Suppressor macrophage (primary cell): ENCODE results near the gene SCYGR1.
A peak's percentile ranks its signal among the peaks of the same experiment; 100 is the strongest.
"Not testable (repeated sequence)": the region's sequence is repeated elsewhere in the genome, so short reads cannot be mapped to it uniquely, and the experiment has no call there.

Experiments used
- DNase-seq, 4 experiments: peaks; one replicate each; pipeline ENCODE4 v3.0.0-alpha.2; 2020 to 2022

SCYGR1 gene

GRCh38 chr2:227402959-227403358 lies 15.2 kb upstream of the SCYGR1 start:
- no peak for DNase-seq

GRCh38 chr2:227402321-227402720 lies 14.6 kb upstream of the SCYGR1 start:
- no peak for DNase-seq

DNA sequence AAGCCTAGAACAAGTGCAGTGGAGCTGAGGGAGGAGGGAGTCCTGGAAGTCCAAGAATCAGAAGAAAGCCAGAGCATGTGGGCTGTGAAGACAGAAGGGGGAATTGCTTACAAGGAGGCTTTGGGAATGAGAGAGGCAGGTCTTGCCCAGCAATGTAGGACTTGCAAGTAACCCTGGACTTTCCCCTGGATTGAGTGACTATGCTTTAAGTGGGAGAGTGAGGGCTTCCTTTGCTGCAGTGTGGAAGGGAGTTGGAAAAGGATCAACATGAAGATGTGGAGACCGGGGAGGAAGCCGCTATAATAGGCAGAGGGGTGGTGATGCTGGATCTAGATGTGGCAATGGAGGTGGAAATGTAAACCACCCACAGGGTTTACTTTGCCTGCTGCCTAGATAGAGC lies 13.8 kb upstream of the SCYGR1 start:
- no peak for DNase-seq

GRCh38 chr2:227398684-227399670 lies 11.2 kb upstream of the SCYGR1 start:
- no peak for DNase-seq

DNA sequence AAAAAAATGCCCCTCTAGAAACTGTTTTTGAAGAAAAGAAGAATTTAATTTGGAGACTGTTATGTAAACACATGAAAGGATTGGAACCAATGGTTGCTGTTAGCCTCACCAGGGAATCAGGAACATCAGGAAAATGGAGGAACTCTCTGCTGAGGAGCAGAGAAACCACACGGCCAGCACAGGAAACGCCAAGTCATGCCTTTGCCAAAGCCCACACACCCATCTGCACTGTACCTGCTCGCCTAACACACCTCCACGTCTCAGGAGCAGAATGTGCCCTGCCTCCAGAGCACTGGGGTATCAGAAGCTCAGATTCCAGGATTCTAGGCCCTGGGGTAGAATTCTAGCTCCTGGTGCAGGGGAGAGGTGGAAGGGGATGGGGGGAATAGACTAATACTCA lies 9.8 kb upstream of the SCYGR1 start:
- peak in 3 of 4 experiments; percentile 26 to 38 (median 30) for DNase-seq

- DNase-seq: no peak
Measured at GRCh38 chr2:227395556-227395955, 7.8 kb upstream of the SCYGR1 start.

- DNase-seq: no peak
Measured at GRCh38 chr2:227394401-227394800, 6.7 kb upstream of the SCYGR1 start.

- DNase-seq: no peak
Measured at GRCh38 chr2:227390468-227391256, 2.9 kb upstream of the SCYGR1 start.

DNA sequence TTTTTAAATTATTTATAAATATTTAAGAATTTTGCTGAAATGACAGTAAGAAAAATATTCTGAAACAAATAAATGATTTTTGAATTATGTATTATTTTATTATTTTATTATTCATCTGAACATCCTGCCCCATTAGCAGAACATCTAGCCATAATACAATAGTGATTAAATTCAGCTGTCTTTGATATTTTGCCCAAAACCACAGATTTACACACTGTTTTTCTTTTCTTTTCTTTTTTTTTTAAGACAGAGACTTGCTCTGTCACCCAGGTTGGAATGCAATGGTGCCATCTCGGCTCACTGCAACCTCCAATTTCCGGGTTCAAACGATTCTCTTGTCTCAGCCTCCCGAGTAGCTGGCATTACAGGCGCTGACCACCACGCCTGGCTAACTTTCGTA lies 1.9 kb upstream of the SCYGR1 start:
- no peak for DNase-seq

DNA sequence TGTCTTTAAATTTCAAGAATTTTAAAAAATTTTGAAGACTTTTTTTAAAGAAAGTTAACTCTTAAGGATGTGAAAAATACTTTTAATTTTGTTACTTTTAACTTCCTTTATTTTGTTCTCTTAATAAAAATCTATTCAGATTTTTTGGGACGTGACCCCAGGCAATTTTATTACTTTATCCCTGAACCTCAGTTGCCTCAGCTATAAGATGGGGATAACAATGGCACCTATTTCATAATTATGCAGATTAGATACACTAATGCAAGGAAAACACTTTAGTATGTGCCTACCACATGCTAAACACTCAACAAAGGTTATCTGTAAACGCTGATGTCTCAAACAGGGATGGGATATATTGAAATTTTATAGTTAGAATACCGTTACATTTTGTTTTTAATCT lies 1.5 kb upstream of the SCYGR1 start:
- DNase-seq: no peak

GRCh38 chr2:227388537-227389011 lies 825 bp upstream of the SCYGR1 start:
- peak in 1 of 4 experiments; percentile 39 for DNase-seq

DNA sequence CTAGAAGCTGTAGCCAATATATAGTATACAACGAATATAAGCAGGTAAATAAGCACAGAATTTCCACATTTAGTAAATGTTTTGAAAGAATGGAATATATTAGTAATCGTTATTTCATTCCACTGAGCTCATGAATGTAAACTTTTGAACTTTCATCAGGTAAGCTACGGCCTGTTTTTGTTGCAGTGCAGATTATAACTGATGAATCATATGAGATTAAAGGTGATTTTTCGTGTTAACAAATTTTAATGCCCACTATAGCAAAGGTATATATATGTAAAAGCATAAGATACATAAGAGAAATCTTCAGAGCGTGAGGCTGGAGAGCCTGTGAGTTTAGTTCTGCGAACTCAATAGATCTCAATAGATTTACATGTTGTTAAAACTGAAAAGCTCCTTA lies 1.1 kb downstream of the SCYGR1 start:
- no peak for DNase-seq

GRCh38 chr2:227383686-227384085 lies 4.1 kb downstream of the SCYGR1 start:
- no peak for DNase-seq

DNA sequence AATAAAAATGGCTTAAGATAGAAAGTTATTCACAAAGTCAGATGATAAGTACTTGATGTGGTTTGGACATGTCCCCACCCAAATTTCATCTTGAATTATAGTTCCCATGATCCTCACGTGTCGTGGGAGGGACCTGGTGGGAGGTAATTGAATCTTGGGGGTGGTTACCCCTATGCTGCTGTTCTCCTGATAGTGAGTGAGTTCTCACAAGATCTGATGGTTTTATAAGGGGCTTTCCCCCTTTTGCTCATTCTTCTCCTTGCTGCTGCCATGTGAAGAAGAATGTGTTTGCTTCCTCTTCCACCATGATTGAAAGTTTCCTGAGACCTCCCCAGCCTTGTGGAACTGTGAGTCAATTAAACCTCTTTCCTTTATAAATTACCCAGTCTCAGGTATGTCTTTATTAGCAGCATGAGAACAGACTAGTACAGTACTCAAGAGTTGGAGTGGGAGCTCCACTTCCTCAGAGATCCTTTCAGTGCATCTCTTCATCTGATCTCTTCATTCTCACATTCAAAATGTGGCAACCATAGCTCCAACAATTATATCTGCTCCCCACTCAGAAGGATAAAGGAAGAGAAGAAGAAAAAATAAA lies 5.4 kb downstream of the SCYGR1 start:
- not testable (repeated sequence) for DNase-seq

GRCh38 chr2:227379095-227379494 lies 8.7 kb downstream of the SCYGR1 start, which contains the start of gene TM4SF20:
TM4SF20 (minus strand) TSS chr2:227379306; CDS start chr2:227379268, 38 bp downstream.
- DNase-seq: no peak

- DNase-seq: no peak
Measured at GRCh38 chr2:227378371-227378782, 9.4 kb downstream of the SCYGR1 start.

DNA sequence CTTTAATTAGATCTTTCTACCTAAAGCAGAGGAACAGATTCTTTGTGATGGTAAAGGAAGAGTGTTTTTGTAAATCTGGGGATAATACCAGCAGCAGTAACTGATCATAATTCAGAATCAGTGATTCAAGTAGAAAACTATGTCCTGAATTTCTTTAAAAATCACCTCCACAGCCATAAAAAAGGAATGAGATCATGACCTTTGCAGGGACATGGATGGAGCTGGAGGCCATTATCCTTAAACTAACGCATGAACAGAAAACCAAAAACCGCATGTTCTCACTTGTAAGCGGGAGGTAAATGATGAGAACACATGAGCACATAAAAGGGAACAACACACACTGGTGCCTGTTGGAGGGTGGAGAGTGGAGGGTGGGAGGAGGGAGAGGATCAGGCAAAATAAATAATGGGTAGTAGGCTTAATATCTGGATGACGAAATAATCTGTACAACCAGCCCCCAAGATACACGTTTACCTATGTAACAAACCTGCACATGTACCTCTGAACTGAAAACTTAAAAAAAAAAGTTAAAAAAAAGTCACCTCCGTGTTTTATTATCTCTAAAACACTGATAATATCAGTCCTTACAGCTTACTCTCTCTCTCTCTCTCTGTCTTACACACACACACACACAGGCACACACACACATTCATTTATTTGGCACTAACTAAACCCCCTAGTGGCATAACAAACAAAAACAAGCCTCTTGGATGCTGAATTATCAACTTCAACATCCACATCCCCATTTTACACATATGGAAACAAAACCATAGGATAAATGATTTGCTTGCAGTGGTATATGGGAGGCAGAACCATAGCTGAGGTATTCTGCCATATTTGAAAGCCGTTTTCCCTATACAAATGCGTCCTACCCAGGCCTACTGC lies 10.0 kb downstream of the SCYGR1 start:
- no peak for DNase-seq

- DNase-seq: peak in 1 of 4 experiments; percentile 10
Measured at GRCh38 chr2:227376656-227377396, 10.9 kb downstream of the SCYGR1 start.

- peak in 1 of 4 experiments; percentile 35 for DNase-seq
Measured at GRCh38 chr2:227374158-227374557, 13.6 kb downstream of the SCYGR1 start.

DNA sequence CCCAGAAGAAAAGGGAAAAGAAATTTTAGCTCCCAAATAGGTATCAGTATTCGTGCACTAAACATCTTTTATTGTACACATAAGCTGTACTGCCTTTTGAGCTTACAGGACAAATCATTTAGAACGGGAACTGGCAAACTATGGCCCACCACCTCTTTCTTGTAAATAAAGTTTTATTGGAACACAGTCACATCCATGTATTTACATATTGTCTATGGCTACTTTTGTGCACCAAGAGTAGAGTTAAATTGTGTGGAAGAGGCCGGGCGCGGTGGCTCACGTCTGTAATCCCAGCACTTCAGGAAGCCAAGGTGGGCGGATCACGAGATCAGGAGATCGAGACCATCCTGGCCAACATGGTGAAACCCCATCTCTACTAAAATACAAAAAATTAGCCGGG lies 14.4 kb downstream of the SCYGR1 start:
- DNase-seq: no peak

DNA sequence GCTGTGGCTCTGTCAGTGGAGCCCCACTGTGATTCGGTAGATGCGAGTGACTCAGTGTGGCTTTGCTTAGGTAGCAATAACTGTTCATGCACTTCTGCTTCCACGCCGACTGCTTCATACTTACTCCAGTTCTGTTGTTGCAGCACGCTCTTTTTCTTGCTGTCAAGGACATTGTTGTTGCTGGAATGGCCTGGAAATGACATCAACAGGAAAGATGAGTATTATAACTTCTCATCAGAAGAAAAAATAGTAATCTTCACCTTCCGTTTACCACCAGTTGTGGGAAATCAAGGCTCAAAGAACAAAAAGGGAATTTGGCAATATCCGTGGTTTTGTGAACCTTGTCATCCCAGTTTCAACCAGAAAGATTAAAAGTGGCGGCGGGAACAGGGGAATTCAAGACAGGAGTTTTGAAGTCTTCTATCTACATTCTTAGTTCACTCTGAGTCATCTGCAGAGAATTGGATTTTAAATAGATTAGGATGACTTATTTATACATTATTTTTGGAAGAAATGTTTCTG lies 16.9 kb downstream of the SCYGR1 start:
- peak; percentile 87 to 97 (median 92) for DNase-seq
